DMS153 (cell line): ENCODE data around the gene NR2C1.
A peak's percentile ranks its signal among the peaks of the same experiment; 100 is the strongest.
"Not testable (repeated sequence)": the region's sequence is repeated elsewhere in the genome, so short reads cannot be mapped to it uniquely, and the experiment has no call there.

Experiments used
- DNase-seq: peaks from one replicate; lab custom pipeline; 2025; lab: John Stamatoyannopoulos, UW

NR2C1 gene

DNA sequence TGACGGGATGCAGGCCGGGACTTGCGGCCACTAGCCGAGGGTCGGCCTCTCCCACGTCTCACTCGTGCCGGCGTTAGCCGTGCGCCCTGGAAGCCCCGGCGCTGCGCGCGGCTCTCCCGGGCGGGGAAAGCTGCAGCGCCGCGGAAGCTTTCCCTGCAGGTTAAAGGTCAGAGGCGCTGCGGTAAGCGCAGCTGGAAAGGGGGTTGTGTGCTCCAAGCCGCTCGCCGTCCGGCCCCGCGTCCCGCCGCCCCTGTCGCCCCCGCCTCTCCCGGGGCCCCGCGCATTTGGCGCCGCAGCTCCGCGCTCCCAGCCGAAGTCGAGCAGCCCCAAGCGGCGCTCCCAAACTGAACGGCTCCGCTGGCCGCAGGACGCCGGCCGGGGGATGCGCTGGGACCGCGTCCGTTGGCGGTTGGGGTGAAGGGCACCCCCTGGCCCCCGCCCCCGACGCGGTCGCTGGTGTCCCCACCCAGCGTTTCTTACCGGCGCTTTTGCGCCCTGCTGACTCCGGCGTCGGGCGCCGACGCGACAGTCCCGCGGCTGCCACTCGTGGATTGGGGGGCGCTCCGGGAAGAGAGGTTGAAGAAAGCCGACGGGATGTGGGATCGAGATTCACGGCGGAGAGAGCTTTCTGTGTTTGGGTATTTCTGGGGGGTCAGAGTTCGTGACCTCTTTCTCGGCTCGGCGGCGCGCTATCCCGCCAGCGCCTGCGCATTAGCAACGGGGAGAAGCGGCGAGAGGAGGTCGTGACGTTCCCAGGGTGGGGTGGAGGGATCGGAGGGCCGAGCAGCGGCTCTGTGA lies at the start of gene NR2C1:
Gene NR2C1 (minus strand): TSS at position 719 of the 798 bp plus-strand sequence. CDS start 6,234 bp downstream, outside the sequence.
- peak; percentile 85 for DNase-seq

DNA sequence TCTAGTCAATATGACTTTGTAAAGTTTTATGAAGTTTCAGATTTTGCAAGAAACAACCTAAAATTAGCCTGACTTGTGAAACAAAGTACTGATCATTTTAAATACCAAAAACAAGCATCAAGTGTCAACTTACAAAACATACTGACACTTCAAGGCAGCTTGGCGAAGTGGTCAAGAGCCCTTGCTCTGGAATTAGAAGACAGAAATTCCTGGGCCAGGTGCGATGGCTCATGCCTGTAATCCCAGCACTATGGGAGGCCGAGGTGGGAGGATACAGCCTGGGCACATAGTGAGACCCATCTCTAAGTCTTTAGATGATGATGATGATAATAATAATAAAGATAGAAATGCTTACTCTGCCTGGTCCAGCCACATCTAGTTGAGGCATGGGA lies 45.4 kb upstream of the NR2C1 start:
- no peak for DNase-seq

DNA sequence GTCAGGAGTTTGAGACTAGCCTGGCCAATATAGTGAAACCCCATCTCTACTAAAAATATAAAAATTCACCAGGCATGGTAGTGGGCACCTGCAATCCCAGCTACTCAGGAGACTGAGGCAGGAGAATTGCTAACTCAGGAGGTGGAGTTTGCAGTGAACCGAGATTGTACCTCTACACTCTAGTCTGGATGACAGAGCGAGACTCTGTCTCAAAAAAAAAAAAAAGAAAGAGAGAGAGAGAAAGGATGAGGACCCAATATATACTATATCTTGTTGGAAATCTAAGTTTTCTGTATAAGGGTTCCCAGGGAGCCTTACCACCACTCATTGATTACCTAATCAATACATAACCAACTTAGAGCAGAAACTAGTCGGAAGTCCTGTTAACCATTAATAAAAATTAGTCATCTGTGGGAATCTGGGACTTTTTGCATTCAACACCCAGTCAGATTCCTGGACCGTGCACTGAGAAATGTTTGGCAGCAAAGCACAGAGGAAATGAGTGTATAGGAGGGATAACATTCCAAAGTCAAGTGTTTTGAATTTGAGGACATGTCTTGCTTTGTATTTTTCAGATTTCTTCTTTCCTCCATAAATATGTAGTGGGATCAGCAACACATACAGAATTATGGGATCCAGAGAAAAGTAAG lies 44.8 kb upstream of the NR2C1 start:
- DNase-seq: no peak

DNA sequence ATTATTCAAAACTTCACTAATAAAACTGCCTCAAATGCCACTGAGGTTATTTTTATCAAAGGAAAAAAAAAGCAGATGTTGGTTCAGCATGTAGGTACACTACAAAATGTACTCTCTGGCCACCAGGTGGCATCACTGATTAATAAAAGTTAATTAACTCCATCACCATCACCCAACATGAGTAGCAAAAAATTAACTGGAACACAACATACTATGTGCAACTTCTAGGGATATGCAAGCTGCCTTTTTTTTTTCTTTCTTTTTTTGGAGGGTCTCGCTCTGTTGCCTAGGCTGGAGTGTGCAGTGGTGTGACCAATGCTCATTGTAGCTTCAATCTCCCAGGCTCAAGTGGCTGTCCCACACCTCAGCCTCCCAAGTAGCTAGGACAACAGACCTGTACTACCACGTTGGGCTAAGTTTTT lies 43.8 kb upstream of the NR2C1 start:
- peak; percentile 51 for DNase-seq

DNA sequence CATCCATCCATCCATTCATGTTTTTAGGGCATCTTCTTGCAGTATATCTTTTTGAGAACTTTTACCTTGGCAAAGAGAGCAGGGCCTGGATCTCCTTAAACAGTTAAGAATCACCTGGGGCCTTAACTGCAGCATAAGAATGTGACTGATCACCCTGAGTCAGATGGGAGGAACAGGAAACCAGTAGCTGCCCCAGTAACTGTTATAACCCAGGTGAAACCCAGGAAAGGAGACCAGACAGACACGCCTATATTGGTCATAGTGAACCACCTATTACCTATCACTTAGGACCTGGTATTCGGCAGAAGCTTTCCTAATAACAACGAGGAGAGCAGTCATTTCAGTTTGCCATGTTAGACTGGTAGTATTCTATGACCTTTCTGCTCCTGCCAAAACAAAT lies 43.4 kb upstream of the NR2C1 start:
- DNase-seq: no peak

DNA sequence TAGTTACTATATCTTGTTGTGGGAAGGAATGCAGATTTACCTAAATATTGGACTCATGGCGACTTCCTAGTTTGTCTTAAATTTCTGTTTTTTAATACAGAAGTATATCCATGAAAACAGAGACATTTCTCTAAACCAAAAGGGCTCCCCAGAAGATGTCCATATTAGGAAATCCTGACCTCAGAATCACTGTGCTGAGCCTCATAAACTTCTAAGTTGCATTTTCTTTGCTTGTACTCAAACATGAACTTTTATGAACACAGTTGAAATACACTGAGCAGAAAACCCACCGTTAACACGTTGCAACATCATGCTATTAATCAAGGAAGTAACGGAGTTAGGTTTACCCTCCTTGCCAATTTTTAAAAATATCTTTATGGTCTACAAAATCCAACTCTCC lies 42.9 kb upstream of the NR2C1 start:
- DNase-seq: no peak

DNA sequence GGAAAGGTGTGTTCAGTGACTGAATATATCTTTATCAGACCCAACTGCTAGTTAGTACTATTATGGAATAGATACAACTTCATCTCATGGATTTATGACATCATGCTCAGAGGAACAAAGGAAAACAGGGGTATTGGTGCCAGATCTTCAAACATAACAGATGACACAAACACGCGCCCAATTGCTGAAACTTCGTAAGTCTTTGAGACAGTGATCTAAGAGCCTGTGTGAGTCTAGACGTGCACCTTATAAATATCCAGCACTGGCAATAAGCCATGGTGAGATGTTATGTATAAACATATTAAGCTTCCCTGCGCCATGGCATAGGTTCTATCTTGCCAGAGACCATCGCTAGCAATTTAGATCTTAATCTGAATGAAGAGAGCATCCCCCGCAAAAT lies 42.2 kb upstream of the NR2C1 start:
- DNase-seq: no peak

DNA sequence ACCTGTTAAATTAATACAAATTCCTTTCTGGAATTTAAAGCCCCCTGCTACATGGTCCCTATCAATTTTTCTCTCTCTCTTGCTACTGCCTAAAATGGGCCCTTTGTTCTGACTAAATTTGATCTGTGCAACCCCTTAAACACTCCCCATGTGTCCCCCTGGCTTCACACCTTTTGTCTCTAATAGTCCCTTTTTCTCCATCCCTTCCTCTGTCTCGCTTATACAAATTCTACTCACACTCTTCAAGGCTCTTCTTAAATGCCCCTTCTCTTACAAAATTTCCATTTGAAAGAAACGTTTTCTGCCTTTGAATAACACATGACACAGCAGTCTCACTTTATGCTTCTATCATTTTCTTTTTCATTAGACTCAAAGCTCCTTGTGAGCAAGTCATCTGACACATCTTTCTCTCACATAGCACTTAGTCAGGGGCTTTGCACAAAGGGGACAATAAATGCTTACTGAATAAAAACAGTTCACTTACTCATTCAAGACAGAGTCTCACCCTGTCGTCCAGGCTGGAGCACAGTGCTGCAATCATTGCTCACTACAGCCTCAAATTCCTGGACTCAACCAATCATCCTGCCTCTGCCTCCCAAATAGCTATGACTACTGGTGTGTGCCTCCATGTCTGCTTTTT lies 41.5 kb upstream of the NR2C1 start:
- DNase-seq: no peak

DNA sequence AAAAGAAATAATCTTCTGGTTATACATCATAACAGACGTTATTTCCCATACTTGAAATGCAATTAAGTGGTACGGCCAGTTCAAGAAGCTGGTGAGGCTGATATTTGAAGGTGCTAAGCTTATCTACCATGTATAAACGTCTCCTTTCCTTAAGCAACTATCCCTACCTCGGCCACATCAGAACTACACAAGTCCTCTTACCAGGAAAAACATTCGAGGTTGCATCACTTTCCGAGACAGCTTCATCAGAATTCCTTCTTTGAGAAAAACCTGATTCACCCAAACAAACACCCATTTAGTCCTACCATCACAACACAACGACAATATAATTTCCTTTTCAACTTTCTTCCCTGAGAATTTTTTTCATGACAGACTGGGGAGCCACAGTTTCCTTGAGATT lies 33.9 kb upstream of the NR2C1 start:
- DNase-seq: no peak

DNA sequence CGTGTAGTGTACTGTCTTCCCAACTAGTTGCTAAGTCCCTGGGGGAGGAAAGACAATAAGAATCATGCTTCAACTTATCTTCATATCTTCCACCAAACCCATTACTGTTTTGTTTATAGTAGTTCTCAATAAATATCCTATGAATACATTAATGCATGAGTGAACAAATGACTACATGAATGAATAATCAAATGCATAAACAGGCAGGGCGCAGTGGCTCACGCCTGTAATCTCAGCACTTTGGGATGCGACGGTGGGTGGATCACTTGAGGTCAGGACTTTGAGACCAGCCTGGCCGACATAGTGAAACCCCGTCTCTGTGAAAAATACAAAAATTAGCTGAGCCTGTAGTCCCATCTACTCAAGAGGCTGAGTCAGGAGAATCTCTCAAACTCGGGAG lies 32.1 kb upstream of the NR2C1 start:
- DNase-seq: no peak

DNA sequence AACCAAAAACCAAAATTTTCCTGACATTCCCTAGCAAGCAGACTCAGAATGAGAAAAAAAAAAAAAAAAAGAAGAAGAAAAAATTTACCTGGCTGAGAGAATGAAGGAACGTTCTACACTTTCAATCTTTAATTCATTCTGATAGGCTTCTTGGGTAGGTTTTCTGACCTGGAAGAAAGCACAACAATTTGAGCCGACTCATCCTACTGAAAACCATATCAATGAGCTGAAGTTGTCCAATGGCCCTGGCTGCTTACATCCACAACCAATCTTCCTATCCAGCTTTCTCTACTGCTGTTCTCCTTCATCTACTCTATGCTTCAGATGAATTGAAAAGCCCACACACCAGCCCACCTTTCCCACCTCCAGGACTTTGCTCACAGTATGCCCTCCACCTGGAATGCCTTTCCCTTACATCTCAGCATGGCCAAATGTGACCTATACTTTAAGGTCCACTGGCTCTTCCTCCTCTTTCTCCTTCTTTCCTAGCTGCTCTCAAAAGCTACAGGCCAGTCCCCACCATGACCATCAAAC lies 31.6 kb upstream of the NR2C1 start:
- DNase-seq: no peak

DNA sequence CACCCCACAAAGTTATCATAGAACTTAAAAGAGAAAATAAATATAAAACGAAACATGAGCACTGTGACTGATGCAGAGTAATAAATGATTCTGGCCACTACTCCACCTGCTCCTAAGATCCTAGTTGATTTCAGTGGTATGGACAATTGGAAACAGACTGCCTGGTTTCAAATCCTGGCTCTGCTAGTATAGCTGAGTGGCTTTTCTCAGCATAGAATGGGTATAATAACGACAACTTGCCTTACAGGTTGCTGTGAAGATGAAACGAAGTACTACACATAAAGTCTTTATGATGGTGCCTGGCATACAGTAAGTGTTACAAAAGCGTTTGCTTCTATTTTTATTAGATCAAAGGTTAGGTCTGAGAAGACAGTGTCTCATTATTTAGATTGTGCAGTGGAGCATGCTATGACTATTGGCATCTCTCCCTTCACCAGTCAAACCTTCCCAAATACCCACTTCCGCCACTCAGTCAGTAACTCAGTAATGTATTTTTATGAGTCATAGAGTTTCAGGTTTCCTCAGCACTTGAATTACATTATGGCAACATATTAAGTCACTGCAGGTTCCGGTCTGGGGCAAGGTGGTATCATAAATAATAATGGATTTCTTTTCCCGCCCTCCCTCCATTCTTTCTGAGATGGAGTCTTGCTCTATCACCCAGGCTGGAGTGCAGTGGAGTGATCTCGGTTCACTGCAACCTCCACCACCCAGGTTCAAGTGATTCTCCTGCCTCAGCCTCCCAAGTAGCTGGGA lies 29.7 kb upstream of the NR2C1 start:
- peak; percentile 93 for DNase-seq

DNA sequence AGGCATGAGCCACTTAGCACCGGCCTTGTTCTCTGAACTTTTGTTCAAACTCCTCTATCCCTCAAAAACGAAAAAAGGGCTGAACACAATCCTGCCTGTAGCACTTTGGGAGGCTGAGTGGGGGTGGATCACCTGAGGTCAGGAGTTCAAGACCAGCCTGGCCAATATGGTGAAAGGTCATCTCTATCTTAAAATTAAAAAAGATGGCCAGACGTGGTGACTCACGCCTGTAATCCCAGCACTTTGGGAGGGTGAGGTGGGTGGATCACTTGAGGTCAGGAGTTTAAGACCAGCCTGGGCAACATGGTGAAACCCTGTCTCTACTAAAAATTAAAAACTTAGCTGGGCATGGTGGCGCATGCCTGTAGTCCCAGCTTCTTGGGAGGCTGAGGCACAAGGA lies 28.5 kb upstream of the NR2C1 start:
- DNase-seq: not testable (repeated sequence)

DNA sequence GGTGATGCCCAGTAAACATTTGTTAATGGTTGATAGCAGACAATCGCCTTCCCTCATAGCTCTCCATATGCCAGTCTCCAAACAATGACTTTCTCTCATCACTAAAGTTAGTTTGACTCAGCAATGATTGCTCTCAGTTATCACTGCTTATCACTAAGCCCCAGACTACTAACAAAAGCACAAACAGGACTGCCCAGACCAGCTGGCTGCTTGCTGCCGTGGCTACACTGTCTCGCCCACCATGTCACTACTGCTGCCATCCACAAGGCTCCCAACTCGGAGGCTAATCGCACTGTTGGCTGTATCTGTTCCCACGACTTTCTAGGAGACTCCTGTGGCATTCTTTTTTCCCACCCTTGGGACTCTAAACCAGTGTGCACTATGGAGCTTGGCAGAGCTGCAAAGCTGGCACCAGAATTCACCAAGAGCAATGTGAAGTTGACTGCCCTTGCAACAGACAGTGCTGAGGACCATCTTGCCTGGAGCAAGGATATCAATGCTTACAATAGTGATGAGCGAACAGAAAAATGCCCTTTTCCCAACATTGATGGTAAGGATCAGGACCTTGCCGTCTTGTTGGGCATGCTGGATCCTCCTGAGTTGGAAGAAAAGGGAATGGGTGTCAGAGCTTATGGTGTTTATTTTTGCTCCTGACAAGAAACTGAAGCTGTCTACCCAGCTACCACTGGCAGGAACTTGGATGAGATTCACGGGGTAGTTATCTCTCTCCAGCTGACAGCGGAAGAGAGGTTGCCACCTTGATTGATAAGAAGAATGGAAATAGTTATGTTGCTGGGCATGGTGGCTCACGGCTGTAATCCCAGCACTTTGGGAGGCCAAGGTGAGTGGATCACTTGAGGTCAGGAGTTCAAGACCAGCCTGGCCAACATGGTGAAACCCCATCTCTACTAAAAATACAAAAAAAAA lies 27.1 kb upstream of the NR2C1 start:
- no peak for DNase-seq

DNA sequence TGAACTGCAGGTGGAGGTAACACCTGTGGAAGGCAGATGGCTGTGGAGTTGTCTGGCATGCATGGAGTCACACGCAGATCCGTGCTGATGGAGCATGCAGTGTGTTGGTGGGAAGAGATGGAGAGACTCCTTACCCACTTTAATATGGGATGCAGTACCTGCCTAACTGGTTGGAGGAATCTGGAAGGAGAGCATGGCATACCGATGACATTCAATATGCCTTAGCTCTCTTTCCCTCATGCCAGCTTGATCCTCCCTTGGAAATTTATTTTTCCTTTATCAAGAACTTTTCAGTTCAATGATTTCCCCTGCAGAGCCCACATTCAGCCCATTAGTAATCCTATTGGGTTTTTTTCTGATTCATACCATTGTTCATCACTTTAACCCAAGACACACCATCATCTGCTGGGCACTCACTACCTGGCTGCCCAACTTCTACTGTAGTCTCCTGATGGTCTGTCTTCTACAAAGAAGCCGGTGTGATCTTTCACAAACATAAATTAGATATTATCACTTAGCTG lies 25.9 kb upstream of the NR2C1 start:
- DNase-seq: no peak

DNA sequence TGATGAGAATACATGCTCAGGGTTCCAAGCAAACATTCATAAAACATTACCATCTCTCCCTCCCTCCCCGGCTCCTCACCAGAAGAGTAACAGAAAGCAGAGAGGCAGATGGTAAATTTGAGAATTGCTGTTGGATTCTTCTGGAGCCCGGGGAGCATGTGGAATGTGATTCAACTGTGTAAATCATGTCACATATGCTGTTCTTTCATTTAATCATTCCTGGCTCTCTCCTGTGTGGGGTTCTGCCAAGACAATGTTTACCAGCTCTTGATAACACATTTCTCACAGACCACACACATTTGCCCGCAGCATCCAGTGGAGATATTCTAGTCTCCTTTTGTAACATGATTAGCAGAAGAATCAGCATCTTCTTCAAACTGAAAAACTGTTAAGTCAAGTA lies 23.4 kb upstream of the NR2C1 start:
- DNase-seq: no peak

DNA sequence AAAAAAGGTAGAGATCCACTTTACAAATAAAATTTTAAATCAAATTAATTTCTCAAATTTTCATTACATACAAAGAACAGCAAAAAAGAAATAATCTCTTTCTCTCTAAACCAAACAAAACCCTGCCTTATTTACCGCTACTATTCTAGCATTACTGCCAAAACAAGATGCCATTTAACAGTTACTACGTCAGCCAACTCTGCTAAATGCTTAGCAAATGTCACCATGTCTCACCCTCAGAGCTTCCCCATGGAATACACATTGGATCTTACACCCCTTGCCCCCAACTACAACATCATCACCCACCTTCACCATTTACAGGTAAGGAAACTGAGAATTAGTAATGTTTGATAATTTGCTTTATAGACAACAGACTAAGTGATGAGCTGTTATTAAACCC lies 23.0 kb upstream of the NR2C1 start:
- no peak for DNase-seq

DNA sequence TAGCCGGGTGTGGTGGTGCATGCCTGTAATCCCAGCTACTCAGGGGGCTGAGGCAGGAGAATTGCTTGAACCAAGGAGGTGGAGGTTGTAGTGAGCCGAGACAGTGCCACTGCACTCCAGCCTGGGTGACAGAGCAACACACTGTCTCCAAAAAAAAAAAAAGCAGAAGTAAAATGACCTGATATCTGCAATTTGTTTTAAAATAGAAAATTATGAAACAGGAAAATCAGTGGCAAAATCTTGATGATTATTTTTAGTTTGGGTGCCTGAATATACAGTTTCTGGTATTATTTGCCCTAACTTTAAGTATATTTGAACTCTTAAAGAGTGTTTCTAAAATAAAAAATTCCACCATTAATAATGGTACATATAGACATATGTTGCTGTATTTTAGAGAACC lies 22.4 kb upstream of the NR2C1 start:
- not testable (repeated sequence) for DNase-seq

DNA sequence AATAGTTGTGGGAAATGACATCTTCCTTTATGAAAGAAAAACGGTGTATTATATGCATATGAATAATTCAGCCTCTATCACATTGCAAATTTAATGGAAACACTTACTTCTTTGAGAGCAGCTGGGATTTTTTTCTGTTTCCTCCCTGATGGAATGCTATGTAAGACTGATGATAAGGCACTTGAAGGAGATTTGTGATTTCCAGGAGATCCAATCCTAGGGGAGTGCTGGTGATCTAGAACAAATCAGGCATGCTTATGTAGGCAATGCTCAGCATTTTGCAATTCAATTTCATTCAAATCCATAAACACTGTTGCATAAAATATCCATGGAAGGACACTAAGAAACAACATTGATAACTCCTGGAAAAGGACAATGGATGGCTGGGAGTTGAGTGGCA lies 16.0 kb upstream of the NR2C1 start:
- no peak for DNase-seq

DNA sequence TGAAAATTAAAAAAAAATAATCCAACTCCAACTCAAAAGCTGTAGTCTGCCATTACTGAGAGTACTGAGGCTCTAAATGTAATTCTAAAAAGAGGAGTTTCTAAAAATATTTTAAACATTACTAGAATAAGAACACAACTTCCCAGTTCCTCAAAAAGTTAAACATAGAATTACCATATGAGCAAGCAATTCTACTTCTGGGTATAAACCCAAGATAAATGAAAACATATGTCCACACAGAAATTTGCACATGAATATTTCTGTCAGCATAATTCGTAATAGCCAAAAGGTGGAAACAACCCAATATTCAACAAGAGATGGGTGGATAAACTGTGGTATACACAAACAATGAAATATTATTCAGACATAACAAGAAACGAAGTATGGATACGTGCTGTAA lies 15.0 kb upstream of the NR2C1 start:
- no peak for DNase-seq

DNA sequence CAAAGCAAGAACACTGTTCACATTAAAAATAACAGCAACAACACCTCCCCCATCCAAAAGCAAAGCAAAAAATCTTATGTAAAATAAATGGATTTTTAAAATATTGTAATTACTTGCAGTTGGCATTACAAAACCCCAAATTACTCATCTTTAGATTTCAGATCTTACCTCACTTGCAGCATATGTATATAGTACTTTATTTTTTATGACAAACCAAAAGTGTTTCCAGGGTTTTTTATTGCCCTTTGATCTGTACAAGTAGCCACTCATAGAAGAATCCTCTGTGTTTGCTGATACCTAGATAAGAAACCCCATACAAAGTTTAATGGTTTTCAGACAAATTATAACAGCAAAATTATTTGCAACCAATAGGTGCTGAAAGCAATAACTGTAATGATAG lies 12.2 kb upstream of the NR2C1 start:
- no peak for DNase-seq
